ENCODE results near the gene PCDHA8. TPM values are rescaled to one million over a fixed set of nuclear protein-coding genes. Genes with fewer than 3 reads are reported as not detected.
"Not testable (repeated sequence)": the region's sequence is repeated elsewhere in the genome, so short reads cannot be mapped to it uniquely, and the experiment has no call there.

Gene PCDHA8, protein sequence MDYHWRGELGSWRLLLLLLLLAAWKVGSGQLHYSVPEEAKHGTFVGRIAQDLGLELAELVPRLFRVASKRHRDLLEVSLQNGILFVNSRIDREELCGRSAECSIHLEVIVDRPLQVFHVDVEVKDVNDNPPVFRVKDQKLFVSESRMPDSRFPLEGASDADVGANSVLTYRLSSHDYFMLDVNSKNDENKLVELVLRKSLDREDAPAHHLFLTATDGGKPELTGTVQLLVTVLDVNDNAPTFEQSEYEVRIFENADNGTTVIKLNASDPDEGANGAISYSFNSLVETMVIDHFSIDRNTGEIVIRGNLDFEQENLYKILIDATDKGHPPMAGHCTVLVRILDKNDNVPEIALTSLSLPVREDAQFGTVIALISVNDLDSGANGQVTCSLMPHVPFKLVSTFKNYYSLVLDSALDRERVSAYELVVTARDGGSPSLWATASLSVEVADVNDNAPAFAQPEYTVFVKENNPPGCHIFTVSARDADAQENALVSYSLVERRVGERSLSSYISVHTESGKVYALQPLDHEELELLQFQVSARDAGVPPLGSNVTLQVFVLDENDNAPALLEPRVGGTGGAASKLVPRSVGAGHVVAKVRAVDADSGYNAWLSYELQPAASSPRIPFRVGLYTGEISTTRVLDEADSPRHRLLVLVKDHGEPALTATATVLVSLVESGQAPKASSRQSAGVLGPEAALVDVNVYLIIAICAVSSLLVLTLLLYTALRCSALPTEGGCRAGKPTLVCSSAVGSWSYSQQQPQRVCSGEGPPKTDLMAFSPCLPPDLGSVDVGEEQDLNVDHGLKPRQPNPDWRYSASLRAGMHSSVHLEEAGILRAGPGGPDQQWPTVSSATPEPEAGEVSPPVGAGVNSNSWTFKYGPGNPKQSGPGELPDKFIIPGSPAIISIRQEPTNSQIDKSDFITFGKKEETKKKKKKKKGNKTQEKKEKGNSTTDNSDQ
- total RNA-seq (2014; rRNA removed; shearing (Covaris generic)), result 0.03 TPM in 1 of 2 replicates, not detected in the other

DNA sequence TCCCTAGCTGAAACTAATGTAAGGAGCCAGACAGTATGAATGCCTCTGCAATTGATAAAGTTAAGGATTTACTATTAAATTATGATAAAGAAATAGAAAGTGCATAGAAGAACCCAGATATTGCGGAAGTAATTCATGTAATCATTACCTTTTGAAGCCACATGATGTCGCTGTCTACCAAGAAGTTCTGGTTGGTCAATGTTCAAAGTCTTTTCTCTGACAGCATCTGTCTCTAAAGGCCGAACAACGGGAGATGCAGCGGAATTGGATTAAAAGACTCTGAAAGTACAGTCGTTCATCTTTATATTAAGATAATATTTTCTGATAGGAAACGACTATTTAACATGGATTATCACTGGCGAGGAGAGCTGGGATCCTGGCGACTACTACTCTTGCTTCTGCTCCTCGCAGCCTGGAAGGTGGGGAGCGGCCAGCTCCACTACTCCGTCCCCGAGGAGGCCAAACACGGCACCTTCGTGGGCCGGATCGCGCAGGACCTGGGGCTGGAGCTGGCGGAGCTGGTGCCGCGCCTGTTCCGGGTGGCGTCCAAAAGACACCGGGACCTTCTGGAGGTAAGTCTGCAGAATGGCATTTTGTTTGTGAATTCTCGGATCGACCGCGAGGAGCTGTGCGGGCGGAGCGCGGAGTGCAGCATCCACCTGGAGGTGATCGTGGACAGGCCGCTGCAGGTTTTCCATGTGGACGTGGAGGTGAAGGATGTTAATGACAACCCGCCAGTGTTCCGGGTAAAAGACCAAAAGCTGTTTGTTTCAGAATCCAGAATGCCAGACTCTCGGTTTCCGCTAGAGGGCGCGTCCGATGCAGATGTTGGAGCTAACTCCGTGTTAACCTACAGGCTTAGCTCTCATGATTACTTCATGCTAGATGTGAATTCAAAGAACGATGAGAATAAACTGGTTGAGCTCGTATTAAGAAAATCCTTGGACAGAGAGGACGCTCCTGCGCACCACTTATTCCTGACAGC is at the start of gene PCDHA8:
Gene PCDHA8, plus strand, starts transcription at position 210 of the 985 bp plus-strand sequence. Its CDS starts 135 bp downstream, at position 345.
- DNase-seq (ENCODE audit: low spot score), result peak; percentile 64
- in situ Hi-C loops (cut with HindIII; ENCODE audit: low sequenced_read_pairs), result no loop called here

DNA sequence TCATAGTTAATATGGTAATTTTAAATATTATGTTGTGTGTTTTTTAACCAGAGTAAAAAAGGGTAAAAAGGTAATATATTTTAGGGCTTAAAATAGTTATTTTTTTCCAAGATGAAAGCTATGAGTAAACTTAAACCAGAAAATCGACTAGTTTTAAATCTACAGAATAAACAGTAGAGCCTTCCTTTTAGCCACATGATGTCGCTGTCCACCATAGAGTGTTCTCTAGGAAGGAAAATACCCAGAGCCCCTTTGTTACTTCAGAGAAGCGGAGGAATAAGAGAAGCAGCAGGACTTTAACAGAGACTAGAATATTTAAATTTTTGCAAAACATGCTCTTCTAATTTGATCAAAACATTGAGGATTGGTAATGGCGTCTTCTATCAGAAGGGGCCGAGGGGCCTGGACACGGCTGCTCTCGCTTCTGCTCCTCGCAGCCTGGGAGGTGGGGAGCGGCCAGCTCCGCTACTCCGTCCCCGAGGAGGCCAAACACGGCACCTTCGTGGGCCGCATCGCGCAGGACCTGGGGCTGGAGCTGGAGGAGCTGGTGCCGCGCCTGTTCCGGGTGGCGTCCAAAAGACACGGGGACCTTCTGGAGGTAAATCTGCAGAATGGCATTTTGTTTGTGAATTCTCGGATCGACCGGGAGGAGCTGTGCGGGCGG is 46.3 kb upstream of the PCDHA8 start, which contains the start of gene PCDHA2:
Gene PCDHA2, plus strand, starts transcription at position 258 of the 664 bp plus-strand sequence.
- no peak for DNase-seq (ENCODE audit: low spot score)
- in situ Hi-C loops (cut with HindIII; ENCODE audit: low sequenced_read_pairs), result no loop called here

DNA sequence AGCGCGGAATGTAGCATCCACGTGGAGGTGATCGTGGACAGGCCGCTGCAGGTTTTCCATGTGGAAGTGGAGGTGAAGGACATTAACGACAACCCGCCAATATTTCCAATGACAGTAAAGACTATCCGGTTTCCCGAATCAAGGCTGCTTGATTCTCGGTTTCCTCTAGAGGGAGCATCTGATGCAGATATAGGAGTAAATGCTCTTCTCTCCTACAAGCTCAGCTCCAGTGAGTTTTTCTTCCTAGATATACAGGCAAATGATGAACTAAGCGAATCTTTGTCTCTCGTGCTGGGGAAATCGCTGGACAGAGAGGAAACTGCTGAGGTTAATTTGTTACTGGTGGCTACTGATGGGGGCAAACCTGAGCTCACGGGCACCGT is 45.7 kb upstream of the PCDHA8 start:
- in situ Hi-C loops (cut with HindIII; ENCODE audit: low sequenced_read_pairs), result no loop called here
- DNase-seq (ENCODE audit: low spot score), result peak; percentile 8

DNA sequence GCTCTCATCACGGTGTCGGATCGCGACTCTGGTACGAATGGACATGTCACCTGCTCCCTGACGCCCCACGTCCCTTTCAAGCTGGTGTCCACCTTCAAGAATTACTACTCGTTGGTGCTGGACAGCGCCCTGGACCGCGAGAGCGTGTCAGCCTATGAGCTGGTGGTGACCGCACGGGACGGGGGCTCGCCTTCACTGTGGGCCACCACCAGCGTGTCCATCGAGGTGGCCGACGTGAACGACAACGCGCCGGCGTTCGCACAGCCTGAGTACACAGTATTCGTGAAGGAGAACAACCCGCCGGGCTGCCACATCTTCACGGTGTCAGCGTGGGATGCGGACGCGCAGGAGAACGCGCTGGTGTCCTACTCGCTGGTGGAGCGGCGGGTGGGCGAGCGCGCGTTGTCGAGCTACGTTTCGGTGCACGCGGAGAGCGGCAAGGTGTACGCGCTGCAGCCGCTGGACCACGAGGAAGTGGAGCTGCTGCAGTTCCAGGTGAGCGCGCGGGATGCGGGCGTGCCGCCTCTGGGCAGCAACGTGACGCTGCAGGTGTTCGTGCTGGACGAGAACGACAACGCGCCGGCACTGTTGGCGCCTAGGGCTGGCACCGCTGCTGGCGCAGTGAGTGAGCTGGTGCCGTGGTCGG is 44.8 kb upstream of the PCDHA8 start:
- in situ Hi-C loops (cut with HindIII; ENCODE audit: low sequenced_read_pairs), result not testable (repeated sequence)

DNA sequence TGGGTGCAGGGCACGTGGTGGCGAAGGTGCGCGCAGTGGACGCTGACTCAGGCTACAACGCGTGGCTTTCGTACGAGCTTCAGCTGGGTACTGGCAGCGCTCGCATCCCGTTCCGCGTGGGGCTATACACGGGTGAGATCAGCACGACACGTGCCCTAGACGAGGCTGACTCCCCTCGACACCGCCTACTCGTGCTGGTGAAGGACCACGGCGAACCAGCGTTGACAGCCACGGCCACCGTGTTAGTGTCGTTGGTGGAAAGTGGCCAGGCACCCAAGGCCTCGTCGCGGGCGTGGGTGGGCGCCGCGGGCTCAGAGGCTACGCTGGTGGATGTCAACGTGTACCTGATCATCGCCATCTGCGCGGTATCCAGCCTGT is 44.3 kb upstream of the PCDHA8 start:
- no peak for DNase-seq (ENCODE audit: low spot score)
- in situ Hi-C loops (cut with HindIII; ENCODE audit: low sequenced_read_pairs), result no loop called here

More for the DNA sequence above, 44.8 kb upstream of the PCDHA8 start:
- DNase-seq (ENCODE audit: low spot score), result not testable (repeated sequence)

DNA sequence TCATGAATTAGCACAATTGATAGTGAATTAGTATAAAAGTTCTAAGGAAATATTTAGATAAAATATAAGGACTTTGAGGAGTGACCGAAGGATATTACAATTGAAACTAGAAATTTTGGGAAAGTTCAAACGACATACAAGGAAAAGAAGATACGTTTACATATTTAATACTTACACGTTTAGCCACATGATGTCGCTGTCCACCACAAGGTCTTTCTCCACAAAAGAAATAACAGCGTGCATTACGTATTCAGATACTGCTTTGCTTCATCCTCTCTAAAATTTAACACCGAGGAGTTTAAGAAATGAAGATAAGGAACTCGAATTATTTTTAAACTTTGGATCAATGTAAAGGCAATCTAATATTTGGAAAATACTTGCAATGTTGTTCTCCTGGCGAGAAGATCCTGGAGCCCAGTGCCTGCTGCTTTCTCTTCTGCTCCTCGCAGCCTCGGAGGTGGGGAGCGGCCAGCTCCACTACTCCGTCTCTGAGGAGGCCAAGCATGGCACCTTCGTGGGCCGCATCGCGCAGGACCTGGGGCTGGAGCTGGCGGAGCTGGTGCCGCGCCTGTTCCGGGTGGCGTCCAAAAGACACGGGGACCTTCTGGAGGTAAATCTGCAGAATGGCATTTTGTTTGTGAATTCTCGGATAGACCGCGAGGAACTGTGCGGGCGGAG is 40.0 kb upstream of the PCDHA8 start, which contains the start of gene PCDHA3:
Gene PCDHA3, plus strand, starts transcription at position 242 of the 678 bp plus-strand sequence.
- peak; percentile 22 for DNase-seq (ENCODE audit: low spot score)
- in situ Hi-C loops (cut with HindIII; ENCODE audit: low sequenced_read_pairs), result no loop called here

DNA sequence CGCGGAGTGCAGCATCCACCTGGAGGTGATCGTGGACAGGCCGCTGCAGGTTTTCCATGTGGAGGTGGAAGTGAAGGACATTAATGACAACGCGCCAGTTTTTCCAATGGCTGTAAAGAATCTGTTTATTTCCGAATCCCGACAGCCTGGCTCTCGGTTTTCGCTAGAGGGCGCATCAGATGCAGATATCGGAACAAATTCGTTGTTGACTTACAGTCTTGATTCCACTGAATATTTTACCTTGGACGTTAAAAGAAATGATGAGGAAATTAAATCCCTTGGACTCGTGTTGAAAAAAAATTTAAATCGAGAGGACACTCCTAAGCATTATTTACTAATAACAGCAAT is 39.5 kb upstream of the PCDHA8 start:
- in situ Hi-C loops (cut with HindIII; ENCODE audit: low sequenced_read_pairs), result no loop called here
- DNase-seq (ENCODE audit: low spot score), result peak; percentile 6

DNA sequence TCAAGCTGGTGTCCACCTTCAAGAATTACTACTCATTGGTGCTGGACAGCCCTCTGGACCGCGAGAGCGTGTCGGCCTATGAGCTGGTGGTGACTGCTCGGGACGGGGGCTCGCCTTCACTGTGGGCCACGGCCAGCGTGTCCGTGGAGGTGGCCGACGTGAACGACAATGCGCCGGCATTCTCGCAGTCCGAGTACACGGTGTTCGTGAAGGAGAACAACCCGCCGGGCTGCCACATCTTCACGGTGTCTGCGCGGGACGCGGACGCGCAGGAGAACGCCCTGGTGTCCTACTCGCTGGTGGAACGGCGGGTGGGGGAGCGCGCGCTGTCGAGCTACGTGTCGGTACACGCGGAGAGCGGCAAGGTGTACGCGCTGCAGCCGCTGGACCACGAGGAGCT is 38.6 kb upstream of the PCDHA8 start:
- in situ Hi-C loops (cut with HindIII; ENCODE audit: low sequenced_read_pairs); DNase-seq (ENCODE audit: low spot score): not testable (repeated sequence)

DNA sequence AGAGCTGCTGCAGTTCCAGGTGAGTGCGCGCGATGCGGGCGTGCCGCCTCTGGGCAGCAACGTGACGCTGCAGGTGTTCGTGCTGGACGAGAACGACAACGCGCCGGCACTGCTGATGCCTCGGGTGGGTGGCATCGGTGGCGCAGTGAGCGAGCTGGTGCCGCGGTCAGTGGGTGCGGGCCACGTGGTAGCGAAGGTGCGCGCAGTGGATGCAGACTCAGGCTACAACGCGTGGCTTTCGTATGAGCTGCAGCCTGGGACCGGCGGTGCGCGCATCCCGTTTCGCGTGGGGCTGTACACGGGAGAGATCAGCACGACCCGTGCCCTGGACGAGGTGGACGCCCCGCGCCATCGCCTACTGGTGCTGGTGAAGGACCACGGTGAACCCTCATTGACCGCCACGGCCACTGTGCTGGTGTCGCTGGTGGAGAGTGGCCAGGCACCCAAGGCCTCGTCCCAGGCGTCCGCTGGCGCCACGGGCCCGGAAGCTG is 38.2 kb upstream of the PCDHA8 start:
- in situ Hi-C loops (cut with HindIII; ENCODE audit: low sequenced_read_pairs), result no loop called here

DNA sequence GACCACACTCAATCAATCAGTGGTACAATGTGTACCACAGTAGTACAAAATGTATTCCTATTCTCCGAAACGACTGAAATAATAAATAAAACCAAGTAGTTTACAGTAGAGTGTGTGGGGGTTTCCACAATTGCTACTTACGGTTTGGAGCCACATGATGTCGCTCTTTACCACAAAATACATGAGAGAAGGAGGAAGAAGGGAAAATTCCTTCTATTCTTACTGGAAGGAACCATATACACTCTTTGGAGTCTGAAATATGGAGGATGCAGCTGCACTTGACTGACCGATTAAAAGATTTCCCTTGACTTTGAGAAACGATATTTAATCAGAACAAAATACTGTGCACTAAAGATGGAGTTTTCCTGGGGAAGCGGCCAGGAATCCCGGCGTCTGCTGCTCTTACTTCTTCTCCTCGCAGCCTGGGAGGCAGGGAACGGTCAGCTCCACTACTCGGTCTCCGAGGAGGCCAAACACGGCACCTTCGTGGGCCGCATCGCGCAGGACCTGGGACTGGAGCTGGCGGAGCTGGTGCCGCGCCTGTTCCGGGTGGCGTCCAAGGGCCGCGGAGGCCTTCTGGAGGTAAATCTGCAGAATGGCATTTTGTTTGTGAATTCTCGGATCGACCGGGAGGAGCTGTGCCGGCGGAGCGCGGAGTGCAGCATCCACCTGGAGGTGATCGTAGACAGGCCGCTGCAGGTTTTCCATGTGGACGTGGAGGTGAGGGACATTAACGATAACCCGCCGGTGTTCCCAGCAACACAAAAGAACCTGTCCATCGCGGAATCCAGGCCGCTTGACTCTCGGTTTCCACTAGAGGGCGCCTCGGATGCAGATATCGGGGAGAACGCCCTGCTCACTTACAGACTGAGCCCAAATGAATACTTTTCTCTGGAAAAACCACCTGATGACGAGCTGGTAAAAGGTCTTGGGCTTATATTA is 33.9 kb upstream of the PCDHA8 start, which contains the start of gene PCDHA4:
Gene PCDHA4, plus strand, starts transcription at position 235 of the 942 bp plus-strand sequence.
- peak; percentile 63 for DNase-seq (ENCODE audit: low spot score)

More for the DNA sequence above, 38.2 kb upstream of the PCDHA8 start:
- DNase-seq (ENCODE audit: low spot score), result no peak

DNA sequence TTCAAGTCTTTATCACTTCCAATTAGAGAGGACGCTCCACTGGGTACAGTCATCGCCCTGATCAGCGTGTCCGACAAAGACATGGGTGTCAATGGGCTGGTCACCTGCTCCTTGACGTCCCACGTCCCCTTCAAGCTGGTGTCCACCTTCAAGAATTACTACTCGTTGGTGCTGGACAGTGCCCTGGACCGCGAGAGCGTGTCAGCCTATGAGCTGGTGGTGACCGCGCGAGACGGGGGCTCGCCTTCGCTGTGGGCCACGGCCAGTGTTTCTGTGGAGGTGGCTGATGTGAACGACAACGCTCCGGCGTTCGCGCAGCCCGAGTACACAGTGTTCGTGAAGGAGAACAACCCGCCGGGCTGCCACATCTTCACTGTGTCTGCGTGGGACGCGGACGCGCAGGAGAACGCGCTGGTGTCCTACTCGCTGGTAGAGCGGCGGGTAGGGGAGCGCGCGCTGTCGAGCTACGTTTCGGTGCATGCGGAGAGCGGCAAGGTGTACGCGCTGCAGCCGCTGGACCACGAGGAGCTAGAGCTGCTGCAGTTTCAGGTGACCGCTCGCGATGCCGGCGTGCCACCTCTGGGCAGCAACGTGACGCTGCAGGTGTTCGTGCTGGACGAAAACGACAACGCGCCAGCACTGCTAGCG is 32.6 kb upstream of the PCDHA8 start:
- DNase-seq (ENCODE audit: low spot score); in situ Hi-C loops (cut with HindIII; ENCODE audit: low sequenced_read_pairs): not testable (repeated sequence)

More for the DNA sequence above, 33.9 kb upstream of the PCDHA8 start, which contains the start of gene PCDHA4:
- in situ Hi-C loops (cut with HindIII; ENCODE audit: low sequenced_read_pairs), result no loop called here

DNA sequence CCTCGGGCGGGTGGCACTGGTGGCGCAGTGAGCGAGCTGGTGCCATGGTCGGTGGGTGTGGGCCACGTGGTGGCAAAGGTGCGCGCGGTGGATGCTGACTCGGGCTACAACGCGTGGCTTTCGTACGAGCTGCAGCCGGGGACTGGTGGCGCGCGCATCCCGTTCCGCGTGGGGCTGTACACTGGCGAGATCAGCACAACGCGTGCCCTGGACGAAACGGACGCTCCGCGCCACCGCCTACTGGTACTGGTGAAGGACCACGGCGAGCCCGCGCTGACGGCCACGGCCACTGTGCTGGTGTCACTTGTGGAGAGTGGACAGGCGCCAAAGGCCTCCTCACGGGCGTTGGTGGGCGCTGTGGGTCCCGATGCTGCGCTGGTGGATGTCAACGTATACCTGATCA is 32.1 kb upstream of the PCDHA8 start:
- no peak for DNase-seq (ENCODE audit: low spot score)
- in situ Hi-C loops (cut with HindIII; ENCODE audit: low sequenced_read_pairs), result no loop called here

DNA sequence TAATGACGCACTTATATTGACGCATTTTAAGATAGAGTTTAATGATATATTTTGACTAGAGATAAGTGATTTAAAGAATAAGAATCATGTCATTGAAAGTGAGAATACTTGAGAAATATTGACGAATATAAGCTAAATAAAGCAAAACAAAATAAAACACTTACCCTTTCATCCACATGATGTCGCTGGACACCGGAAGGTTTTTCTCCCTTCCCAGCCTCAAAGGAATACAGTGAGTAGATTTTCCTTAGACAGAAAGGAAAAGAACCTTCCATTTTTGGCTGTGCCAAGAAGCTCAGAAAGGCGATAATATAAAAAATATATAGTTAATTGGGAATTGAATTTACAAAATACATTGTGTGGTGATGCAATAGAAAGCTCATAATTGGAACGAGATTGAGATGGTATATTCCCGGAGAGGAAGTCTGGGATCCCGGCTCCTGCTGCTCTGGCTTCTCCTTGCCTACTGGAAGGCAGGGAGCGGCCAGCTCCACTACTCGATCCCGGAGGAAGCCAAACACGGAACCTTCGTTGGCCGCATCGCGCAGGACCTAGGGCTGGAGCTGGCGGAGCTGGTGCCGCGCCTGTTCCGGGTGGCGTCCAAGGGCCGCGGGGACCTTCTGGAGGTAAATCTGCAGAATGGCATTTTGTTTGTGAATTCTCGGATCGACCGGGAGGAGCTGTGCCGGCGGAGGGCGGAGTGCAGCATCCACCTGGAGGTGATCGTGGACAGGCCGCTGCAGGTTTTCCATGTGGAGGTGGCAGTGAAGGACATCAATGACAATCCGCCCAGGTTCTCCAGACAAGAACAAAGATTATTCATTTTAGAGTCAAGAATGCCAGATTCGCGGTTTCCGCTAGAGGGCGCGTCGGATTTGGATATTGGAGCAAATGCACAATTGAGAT is 19.4 kb upstream of the PCDHA8 start, which contains the start of gene PCDHA5:
Gene PCDHA5, plus strand, starts transcription at position 239 of the 906 bp plus-strand sequence.
- in situ Hi-C loops (cut with HindIII; ENCODE audit: low sequenced_read_pairs), result no loop called here
- peak; percentile 57 for DNase-seq (ENCODE audit: low spot score)

DNA sequence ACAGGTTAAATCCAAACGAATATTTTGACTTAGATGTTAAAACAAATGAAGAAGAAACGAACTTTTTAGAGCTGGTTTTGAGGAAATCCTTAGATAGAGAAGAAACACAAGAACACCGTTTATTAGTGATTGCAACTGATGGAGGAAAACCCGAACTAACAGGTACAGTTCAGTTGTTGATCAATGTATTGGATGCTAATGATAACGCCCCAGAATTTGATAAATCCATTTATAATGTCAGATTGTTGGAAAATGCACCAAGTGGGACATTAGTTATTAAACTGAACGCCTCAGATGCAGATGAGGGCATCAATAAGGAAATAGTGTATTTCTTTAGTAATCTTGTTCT is 18.7 kb upstream of the PCDHA8 start:
- in situ Hi-C loops (cut with HindIII; ENCODE audit: low sequenced_read_pairs), result no loop called here
- DNase-seq (ENCODE audit: low spot score), result no peak
